ENCODE data around the gene ZNF518A. TPM values are rescaled to one million over a fixed set of nuclear protein-coding genes. Genes with fewer than 3 reads are reported as not detected.
"Not testable (repeated sequence)": the region's sequence is repeated elsewhere in the genome, so short reads cannot be mapped to it uniquely, and the experiment has no call there.

The ZNF518A gene
- total RNA-seq, 1 donor from 2014 or later = 51.2 TPM

- no peak for DNase-seq
These were observed 3.0 kb downstream of the ZNF518A start for GRCh38 chr10:96133135-96133534.

DNA sequence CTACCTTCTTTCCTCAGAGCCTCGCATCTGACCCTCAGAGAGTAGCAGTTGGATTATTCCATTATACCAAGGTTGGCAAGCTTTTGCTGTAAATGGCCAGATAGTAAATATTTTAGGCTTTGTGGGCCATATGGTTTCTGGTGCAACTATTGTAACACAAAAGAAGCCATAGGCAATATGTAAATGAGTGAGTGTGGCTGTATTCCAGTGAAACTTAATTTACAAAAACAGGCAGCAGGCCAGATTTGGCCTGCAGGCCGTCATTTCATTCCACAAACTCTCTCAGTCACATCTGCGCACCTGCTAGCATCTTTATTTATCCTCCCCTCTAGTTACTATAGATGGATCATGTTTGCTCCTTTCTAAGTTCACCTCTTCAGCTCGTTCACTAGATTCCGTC is 6.7 kb downstream of the ZNF518A start:
- no peak for DNase-seq

DNA sequence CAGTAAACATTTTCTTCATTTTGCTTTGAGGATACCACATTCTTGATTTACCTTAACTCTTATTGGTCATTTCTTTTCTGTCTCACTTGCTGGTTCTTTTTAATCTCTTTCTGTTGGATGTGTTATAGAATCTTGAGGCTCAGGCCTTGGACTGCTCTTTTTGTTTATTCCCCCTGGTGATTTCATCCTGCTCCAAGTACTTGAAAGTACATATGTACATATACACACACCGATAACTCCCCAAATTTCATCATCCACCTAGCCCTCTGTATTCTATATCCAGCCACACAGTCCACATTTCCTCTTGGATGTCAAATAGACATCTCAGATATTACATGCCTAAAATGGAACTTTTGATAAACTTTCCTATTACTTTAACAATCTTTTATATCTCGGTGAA is 7.5 kb downstream of the ZNF518A start:
- DNase-seq = no peak

DNA sequence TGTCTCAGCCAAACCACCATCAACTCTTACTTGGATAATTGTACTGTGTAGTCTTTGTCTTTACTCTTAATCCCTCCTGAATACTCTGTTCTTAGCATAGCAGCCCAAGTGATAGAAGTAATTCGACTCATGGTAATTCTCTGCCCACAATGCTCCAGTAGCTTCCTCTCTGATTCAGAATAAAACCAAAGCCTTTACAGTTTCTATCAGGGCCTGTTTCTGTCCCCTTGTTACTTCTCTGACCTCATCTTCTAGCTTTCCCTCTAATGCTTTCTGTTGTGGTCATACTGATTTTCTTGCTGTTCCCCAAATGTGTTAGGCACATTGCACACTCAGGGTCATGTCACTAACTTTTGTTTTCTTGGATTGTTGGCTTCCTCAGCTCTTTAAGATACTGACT is 8.0 kb downstream of the ZNF518A start:
- DNase-seq = no peak

GRCh38 chr10:96152437-96152836 is 22.3 kb downstream of the ZNF518A start:
- DNase-seq = no peak

DNA sequence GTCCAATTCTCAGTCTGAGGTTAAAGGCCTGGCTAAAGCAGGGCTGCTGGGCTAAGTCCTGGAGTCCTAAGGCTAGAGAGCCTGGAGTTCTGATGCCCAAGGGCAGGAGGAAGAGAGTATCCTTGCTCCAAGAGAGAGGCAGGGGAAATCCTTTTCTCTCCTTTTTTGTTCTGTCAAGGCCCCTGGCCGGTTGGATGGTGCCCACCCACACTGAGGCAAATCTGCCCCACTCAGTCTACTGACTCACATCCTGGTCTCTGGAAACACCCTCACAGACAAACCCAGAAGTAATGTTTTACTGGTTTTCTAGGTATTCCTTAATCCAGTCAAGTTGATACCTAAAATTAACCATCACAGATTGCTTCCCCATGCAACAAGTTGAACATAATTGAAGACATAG is 23.0 kb downstream of the ZNF518A start:
- DNase-seq = no peak

DNA sequence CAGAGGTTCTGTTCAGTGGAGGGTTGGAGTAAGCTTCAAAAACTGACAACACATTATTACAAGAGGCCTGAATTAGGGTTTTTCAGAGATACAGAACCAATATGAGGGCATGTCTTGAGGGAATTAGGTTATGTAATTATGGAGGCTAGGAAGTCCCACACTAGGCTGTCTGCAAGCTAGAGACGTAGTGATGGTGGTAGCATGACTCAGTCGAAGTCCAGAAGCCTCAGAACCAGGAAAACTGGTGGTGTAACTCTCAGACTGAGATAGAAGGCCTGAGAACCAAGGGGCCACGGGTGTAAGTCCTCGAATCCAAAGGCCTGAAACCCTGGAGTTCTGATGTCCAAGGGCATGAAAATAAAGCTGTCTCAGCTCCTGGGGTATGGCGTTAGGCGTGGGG is 35.6 kb downstream of the ZNF518A start:
- DNase-seq = no peak

DNA sequence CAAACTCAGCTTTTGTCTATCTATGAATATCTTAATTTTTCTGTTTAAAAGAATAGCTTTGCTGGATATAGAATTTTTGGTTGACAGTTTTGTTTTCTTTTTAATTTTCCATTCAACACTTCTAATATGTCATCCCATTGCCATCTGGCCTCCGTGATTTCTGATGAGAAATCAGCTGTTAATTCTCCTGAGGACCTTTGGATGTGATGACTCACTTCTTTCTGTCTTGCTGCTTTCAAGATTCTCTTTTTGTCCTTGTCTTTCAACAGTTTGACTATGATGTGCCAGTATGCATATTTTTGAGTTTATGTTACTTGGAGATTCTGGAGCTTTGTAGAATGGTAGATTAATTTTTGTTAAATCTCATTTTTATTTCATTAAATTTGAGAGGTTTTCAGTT is 38.4 kb downstream of the ZNF518A start:
- no peak for DNase-seq

DNA sequence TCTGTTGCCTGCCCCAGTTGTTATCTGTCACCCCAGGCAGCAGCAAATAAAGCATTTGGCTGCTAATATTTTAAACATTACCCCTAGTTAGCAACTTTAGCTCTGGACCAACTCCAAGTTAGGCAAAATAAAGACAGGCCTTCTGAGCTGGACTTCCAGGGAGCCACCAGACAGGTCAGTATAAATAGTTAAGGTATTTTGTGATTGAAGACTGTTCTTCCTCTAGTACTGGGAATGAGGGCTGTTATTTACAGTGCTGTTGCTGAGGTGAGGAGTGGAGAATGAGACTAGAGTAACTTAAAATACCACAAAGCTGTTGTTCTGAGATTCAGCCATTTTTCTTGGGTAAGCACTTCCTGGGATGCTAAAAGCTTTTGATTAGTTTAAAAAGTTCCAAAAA is 40.1 kb downstream of the ZNF518A start:
- DNase-seq = no peak

- DNase-seq = no peak
These were observed 42.6 kb downstream of the ZNF518A start for GRCh38 chr10:96172666-96173065.

DNA sequence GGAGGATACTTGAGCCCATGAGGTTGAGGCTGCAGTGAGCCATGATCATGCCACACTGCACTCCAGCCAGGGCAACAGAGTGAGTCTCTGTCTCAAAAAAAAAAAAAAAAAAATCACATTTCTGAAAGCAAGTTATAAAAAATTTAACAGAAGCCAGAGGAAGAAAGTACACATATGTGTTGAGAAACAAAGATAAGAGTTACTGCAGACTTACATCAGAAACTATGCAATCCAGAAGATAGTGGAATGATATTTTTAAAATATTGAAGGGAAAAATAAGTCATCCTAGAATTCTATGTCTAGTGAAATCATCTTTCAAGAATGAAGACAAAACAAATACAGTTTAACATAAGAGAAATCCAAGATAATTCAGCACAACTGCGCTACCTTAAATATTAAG is 46.9 kb downstream of the ZNF518A start:
- no peak for DNase-seq

DNA sequence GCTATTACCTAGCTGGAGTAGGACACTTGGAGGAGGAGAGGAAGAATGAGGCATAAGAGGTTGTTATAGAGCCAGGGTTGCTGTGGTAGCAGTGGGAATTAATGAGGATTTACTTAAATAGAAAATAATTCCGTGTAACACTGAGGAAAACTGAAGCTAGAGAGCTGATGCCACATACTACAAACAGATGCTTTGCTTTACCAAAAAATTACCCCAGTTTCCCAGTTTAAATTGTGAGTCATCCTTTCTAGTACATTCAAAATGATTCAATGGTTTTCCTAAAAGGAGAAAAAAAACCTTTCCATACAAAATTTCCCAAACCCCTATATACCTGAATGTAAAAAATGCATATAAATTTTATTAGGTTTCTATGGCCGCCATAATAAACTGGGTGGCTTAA is 58.3 kb downstream of the ZNF518A start:
- no peak for DNase-seq

- DNase-seq = no peak
These were observed 58.8 kb downstream of the ZNF518A start for GRCh38 chr10:96188916-96189315.

GRCh38 chr10:96189505-96189904 is 59.4 kb downstream of the ZNF518A start:
- not testable (repeated sequence) for DNase-seq

DNA sequence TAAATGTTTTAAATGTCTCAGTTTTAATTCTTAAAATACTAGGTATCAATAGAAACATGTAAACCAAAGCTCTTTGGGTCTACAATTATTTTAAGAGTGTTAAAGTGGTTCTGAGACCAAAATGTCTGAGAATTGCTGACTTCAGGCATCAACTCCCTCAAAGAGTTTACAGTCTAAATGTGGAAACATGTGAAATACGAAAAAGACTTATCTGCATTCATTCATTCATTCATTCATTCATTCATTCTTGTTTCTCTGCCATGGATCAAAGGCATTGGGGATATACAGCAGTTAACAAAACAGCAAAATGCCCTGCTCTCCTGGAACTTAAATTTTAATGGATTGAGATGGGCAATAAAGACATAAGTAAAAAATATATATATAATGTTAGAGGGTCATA is 71.4 kb downstream of the ZNF518A start:
- no peak for DNase-seq

- DNase-seq = no peak
These were observed 75.5 kb downstream of the ZNF518A start for GRCh38 chr10:96205580-96205979.

DNA sequence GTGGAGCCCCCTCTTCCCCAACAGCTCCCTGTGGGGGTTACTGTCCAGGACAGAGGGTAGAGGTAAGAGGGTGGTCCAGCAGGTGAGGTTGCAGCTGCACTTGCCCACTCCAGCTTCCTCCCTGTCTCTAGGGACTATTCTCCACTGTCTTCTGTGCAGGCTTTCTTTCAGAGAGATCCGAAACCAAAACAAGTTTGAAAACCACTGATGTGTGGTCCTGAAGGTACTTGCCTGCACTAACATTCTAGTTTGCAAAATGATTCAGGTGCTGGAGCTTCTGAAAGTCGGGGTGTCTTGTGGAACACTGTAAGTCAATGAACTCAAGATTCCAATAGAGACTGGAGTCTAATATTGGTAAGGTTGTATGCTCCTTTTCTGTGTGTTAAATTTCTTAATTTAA is 78.2 kb downstream of the ZNF518A start:
- no peak for DNase-seq

- no peak for DNase-seq
These were observed 78.8 kb downstream of the ZNF518A start for GRCh38 chr10:96208946-96209345.

GRCh38 chr10:96211764-96212163 is 81.7 kb downstream of the ZNF518A start:
- no peak for DNase-seq

DNA sequence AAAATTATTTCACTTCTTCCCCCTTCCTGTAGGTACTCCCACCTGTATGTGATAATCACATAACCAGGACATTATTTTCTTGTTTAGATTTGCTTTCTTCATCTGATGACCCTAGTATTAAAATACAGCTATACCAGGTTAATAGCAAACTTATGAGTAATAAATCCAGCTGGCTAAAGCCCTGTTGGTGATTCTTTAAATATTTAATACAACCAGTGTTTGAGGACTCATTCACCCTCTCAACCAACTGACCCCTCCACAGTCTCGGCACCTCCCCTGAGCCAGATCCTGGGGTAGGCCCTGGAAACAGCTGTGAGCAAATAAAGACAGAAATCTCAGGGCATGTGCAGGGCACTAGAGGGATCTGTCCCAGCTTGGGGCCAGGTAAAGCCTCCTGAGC is 82.8 kb downstream of the ZNF518A start:
- no peak for DNase-seq

Small RNA genes lying within 50 kb of the gene (small RNA-seq; reads per million reads assigned to genes)
- not detected for gene RNU6-271P (ENCODE audit: low replicate concordance)

Other genes starting within 250 kb of the ZNF518A start
- gene CC2D2B, start 222.3 kb upstream of the ZNF518A start, total RNA-seq = 2.2 TPM
- 9.1 TPM for gene CCNJ, start 86.7 kb upstream of the ZNF518A start, total RNA-seq
- gene BLNK, start 141.3 kb downstream of the ZNF518A start, total RNA-seq = 2.2 TPM
- not detected for gene DNTT, start 174.1 kb downstream of the ZNF518A start, total RNA-seq
- not detected for gene OPALIN, start 228.7 kb downstream of the ZNF518A start, total RNA-seq